ENCODE data around the gene GNG12. TPM values are rescaled to one million over a fixed set of nuclear protein-coding genes. Genes with fewer than 3 reads are reported as not detected.

GNG12 gene
- 37.2 TPM for total RNA-seq
- long read RNA-seq, full-length matches to known transcripts = 33 of 40 reads
- long read RNA-seq, partial matches to known transcripts = 0 of 40 reads
- long read RNA-seq, other reads (novel, unspliced or antisense) = 7 of 40 reads

DNA sequence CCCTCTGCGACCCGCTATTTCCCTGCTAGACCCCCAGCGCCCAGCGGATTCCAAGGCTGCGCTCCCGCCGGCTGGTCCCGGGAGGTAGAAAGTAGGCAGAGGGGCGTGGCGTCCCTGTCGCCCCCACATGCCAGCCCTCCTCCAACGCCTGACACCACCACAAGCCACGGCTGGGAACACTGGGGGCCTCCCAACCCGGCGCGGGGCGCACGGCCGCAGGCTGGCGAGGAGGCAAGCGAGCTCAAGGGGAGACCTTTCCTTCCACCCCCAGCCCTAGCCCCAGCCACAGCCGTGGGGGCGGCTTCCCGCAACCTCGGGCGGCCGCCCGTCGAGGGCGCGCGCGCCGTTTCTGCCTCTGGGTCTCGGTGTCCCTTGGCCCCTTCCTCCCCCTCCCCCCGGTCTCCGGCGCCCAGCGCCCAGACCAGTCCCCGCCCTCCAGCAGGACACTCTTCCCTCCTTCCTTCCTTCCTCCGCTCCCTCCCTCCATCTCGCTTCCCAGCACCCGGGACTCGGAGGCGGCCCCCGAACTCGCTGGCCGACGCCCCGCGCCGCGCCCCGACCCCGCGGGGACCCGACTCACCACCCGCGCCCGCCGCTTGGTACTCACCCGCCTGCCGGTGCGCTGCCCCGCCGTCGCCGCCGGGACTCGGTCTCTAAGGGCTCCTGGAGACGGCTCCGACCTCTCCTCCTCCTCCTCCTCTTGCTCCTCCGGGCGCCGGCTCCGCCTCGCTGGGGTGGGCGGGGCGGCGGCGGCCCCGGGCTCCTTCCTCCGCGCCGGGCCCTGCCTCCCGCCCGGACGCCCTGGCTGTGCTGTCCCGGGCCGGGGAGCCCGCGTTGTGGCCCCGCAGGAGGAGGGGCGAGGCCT lies at the start of gene GNG12:
Gene GNG12 (minus strand): TSS at position 731 of the 865 bp plus-strand sequence. CDS start 125,781 bp downstream, outside the sequence.
- peak; percentile 78 for DNase-seq (ENCODE audit: missing footprints)
- peak; percentile 90 for ATAC-seq
- intact Hi-C loops (cut with DNase I) = loop anchor here (5.0 to 10.0 kb wide), 3 partner anchors 148 to 372 kb away; partner anchors contain the start of gene GADD45A

DNA sequence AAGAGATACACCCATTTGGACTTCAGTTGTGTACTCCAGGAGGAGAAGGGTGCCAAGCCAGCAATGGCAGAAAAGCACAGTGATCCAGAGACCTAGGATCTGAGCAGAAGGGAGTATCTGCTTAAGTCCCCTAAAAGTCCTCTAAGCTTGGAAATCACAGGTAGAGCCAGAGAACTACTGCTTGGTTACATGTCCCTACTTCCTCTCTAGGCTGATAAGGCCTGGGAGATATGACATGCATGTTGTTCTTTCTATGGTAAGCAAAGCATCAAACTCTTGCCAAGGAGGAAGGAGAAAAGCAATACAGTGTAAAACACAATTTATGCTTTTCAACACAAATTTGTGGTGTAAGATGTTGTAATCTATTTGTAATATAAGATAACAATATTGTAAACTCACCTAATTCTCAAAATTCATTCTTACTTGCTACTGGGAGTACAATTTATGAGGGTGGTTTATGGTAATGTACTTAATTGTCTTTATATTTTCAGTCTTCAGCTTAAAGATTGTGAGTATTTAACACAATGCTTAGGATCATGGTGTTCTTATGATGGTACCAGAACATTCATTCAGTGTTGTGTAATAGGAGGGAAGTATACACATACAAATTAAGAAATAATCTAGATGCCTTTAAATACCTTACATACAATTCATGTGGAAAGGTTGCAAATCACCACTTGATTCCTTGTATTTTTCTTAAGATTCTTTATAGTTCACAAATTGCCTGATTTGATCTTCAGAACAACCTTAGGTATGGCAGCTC lies 49.1 kb upstream of the GNG12 start:
- DNase-seq (ENCODE audit: missing footprints) (no peak), ATAC-seq (no peak)
- intact Hi-C loops (cut with DNase I) = no loop called here

DNA sequence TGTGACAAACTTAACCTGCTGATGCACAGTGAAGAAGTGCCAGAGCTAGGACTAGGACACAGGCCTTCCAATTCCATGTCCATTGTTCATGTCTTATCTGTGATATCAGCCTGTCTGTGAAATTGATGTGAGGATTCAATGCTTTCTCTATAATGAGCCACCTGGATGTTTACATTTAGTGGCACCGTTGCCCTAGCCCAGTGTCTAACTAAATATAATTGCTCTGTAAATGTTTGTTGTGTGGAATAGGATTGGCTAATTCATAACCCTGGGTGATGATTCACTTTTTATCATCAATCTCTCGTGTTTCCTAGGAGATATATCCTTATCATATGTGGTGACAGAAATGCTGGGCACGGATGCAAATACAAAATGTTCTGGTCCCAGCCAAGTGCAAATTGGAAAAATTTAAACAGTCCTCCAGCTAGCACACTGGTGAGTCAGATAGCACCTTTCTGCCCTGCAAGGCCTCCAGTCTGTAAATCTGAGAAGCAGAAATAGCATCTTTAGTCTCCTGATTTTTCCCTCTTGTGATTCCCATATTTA lies 46.9 kb upstream of the GNG12 start:
- ATAC-seq = peak; percentile 46
- no peak for DNase-seq (ENCODE audit: missing footprints)
- intact Hi-C loops (cut with DNase I) = no loop called here

DNA sequence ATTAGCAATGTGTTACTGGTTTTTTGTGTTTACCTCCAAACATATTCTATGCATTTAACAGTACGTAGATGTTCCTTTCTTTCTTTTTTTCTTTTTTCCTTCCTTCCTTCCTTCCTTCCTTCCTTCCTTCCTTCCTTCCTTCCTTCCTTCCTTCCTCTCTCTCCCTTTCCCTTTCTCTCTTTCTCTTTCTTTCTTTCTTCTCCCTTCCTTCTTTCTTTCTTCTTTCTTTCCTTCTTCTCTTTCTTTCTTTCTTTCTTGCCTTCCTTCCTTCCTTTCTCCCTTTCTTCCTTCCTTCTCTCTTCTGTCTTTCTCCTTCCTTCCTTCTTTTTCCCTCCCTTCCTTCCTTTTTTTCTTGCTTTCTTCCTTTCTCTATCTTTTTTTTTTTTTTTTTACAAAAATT lies 46.2 kb upstream of the GNG12 start:
- DNase-seq (ENCODE audit: missing footprints) (no peak), ATAC-seq (no peak)
- intact Hi-C loops (cut with DNase I) = no loop called here

DNA sequence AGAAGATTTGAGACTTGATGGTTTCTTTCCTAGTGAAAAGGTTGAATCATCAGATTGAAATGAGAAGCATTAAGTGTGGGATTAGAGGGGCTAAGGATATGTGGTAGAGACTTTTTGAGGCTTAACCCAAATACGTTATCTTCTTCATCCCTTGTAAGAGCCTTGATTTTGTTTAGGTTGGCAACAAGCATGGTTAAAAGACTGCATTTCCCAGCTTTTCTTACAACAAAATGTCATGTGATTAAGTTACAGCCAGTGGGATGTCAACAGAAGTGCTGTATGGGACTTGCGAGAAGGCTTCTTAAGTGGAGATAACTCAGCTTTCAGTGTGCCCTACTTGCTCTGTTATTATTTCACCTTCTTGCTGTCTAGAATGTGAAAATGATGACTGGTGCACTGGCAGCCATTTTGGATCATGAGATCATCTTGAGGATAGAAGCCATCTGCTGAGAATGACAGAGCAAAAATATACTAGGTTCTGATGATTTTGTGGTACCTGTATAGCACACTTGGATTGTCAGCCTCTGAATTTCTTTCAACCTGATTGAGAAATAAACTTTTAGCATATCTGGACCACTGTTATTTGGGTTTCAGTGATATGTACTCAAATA lies 41.3 kb upstream of the GNG12 start:
- intact Hi-C loops (cut with DNase I) = no loop called here
- no peak for DNase-seq (ENCODE audit: missing footprints)
- no peak for ATAC-seq

DNA sequence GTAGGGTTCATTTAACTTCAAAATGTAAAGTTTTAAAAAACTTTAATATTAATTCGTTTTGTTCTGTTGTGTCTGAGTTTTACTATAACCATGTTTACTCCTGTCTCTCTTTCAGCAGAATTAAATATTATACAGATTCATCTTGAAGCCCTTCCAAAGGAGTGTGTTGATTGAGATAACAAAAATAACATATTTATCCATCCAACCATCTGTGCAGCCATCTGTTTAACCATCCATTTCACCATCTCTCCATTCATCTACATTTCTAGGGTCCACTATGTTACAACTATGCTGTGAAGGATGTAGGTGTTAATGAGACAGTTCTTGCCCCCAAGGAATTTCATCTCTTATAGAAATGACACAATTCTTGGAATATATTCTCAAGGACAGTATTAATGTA lies 36.0 kb upstream of the GNG12 start:
- DNase-seq (ENCODE audit: missing footprints) = no peak
- ATAC-seq = no peak
- intact Hi-C loops (cut with DNase I) = no loop called here

GRCh38 chr1:67863637-67864036 lies 30.4 kb upstream of the GNG12 start:
- intact Hi-C loops (cut with DNase I) = loop anchor here (5.0 kb wide), 1 partner anchor 84 kb away; no protein-coding TSS in a partner anchor
- DNase-seq (ENCODE audit: missing footprints) (no peak), ATAC-seq (no peak)

DNA sequence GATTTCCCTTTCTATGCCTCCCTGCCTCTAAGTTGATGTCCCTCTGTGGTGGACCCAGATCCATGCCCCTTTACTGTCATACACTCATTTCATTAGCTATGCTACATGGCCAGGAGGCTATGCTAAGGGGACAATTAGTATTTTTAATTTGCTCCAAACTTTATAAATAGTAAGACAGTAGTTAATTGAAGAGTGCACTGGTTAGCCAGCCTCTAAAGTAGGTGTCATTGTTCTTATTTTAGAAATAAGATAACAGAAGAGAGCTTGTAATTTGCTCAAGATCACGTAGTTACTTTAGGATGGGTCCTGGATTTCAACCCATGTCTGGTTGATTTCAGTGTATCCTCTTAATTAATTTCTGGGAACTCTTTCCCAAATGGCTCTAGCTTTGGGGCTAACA lies 29.4 kb upstream of the GNG12 start:
- peak; percentile 10 for ATAC-seq
- intact Hi-C loops (cut with DNase I) = loop anchor here (5.0 kb wide), 1 partner anchor 85 kb away; no protein-coding TSS in a partner anchor
- DNase-seq (ENCODE audit: missing footprints) = no peak

GRCh38 chr1:67861856-67862516 lies 28.7 kb upstream of the GNG12 start:
- no peak for DNase-seq (ENCODE audit: missing footprints)
- ATAC-seq = no peak
- intact Hi-C loops (cut with DNase I) = loop anchor here (5.0 kb wide), 1 partner anchor 85 kb away; no protein-coding TSS in a partner anchor

DNA sequence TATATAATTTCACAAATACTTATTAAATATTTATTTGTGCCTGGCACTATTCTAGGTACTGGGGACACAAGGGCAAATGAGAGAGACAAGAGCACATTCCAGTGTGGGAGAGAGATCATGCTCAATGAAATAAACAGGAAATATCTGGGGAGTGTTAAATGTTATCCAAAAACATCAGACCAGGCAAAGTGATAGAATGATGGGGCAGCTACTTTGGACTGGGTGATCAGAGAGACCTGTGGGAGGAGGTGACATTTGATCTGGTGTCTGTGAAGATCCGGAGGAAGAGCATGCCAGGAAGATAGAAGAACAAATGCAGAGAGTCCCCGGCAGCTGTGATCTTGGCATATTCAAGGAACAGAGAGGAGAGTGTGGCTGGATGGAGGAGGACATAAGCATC lies 27.5 kb upstream of the GNG12 start:
- no peak for ATAC-seq
- intact Hi-C loops (cut with DNase I) = loop anchor here (5.0 kb wide), 1 partner anchor 87 kb away; no protein-coding TSS in a partner anchor
- DNase-seq (ENCODE audit: missing footprints) = no peak

DNA sequence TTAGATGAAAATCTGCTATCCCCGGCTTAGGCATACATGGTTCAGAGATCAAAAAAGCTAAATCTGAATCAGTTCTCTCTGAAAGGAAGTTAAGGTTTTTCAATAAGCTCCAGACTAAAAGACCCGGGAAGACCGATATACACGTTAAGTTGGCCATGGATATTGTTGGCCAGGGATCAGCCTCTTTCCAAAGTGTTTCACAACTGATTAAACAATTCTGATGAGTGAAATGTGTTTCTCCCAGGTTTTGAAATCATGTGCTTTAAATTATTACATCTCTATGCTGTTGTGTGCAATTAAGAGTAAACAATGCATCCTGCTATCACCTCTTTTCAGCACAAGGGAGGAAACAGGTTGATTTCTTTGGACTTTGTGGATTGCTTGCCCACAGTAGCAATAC lies 23.7 kb upstream of the GNG12 start:
- DNase-seq (ENCODE audit: missing footprints) = no peak
- intact Hi-C loops (cut with DNase I) = no loop called here
- ATAC-seq = no peak

- intact Hi-C loops (cut with DNase I) = no loop called here
- no peak for DNase-seq (ENCODE audit: missing footprints)
- no peak for ATAC-seq
Measured at GRCh38 chr1:67855961-67856360, 22.7 kb upstream of the GNG12 start.

DNA sequence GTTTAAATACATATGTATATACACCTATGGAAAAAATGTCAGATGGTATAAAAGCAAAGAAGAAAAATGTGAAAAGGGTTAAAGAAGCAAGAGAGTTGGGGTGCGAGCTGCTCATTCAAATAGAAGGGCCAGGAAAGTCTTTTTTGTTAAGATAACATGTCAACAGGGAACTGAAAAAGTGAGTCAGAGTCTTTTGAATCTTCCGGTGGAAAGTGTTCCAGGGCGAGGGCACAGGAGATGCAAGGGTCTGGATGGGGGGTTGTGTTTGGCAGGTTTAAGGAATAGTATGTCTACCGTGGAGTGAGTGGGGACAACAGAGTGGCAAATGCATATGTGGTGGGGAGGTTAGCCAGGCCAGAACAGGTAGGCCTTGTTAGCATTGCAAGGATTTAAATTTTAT lies 22.2 kb upstream of the GNG12 start:
- DNase-seq (ENCODE audit: missing footprints) (no peak), ATAC-seq (no peak)
- intact Hi-C loops (cut with DNase I) = no loop called here

DNA sequence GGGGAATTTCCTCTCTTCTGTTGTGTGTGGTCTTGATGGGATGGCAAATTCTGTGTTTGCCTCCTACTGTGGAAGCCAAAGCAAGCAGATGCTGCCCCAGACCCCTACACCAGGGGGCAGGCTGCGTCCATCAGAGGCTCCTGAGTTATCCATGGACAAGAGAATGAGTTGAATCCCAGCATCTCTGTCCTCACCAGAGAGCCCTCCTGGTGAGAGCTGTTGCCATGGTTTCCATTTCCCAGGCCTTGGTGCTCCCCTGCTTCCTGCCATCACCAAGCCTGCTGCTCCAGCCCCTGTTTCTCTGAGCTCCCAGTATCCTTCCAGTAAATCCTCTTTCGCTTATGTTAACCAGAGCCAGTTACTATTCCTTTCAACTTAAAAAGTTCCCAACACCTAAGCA lies 20.4 kb upstream of the GNG12 start:
- peak; percentile 83 for ATAC-seq
- intact Hi-C loops (cut with DNase I) = loop anchor here (1.0 to 5.0 kb wide), 3 partner anchors 157 to 489 kb away; partner anchors contain the start of gene DIRAS3
- DNase-seq (ENCODE audit: missing footprints) = no peak

DNA sequence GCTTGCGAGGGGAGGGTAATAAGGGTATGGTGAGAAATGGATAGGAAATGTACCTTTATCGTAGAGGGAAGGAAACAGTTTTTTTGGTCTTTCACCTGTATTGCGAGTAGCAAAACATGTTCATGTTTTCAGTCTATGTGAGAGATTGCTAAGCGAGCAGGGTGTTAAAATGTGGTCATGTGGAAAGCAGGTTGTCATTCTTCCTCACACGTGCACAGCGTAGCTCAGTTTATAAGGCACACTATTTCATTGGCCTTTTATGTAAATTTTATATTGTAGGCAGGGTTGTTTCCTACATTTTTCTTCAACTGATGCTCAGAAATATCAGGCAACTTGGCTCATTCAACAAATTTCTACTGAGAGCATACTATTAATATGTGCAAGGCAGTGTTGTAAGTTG lies 18.5 kb upstream of the GNG12 start:
- DNase-seq (ENCODE audit: missing footprints) (no peak), ATAC-seq (no peak)
- intact Hi-C loops (cut with DNase I) = loop anchor here (2.0 to 5.0 kb wide), 3 partner anchors 201 to 491 kb away; partner anchors contain the start of gene DIRAS3

- intact Hi-C loops (cut with DNase I) = loop anchor here (2.0 to 5.0 kb wide), 3 partner anchors 202 to 492 kb away; partner anchors contain the start of gene DIRAS3
- DNase-seq (ENCODE audit: missing footprints) (peak; percentile 81), ATAC-seq (peak; percentile 40)
Measured at GRCh38 chr1:67850611-67851075, 17.4 kb upstream of the GNG12 start.

DNA sequence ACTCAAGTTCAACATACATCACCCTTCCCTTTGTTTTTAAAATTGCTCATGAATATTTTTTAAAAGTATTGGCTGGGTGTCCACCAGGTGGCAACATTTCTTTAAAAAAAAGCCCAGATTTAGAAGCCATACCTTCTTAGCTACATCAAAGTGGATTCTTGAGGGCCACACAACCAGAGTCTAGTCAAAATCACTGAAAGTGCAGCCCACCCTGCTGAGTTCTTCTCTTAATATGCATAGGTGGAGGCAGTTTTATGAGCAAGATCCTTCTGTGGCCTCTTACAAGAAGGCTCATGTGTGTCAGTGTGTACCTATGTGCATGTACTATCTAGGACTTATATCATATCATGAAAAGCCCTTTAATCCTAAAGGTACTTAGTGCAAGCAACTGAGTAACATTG lies 16.9 kb upstream of the GNG12 start:
- ATAC-seq (no peak), DNase-seq (ENCODE audit: missing footprints) (no peak)
- intact Hi-C loops (cut with DNase I) = loop anchor here (2.0 to 5.0 kb wide), 3 partner anchors 202 to 492 kb away; partner anchors contain the start of gene DIRAS3

DNA sequence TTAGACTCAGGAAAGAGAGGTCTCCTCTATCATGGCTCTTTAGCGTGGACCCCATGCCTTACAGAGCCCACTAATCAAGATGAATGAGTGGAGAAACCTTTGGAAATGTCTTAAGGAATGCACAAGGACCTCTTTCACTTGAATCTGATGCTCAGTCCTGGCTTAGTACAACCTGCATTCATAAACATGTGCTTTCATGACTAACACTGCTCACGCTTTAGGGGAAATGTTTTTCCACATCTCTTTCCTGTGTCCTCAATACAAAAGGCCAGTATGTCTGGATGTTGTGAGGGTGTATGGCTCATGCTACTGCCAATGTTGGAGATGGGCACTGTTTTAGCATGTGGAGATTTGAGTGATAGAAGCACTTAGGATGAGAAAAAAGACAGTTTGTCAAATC lies 14.2 kb upstream of the GNG12 start:
- no peak for DNase-seq (ENCODE audit: missing footprints)
- ATAC-seq = no peak
- intact Hi-C loops (cut with DNase I) = loop anchor here (5.0 kb wide), 1 partner anchor 80 kb away; no protein-coding TSS in a partner anchor

Measured in Right ventricle myocardium inferior (tissue), 1 donor.